Stimulated activated CD8-positive, alpha-beta memory T cell treated with anti-CD3 and anti-CD28 coated beads, Interleukin-2, amount 100 ng/mL, for 48 hours (primary cell): ENCODE data around the gene ANTXRL.
"Not testable (repeated sequence)": the region's sequence is repeated elsewhere in the genome, so short reads cannot be mapped to it uniquely, and the experiment has no call there.

ENCODE experiments used
- DNase-seq, 2 donors: peaks; one replicate each; pipeline ENCODE4 v3.0.0-alpha.2; 2020; ENCODE audit warnings: low read depth in 2 of 2

The ANTXRL gene

GRCh38 chr10:46254467-46254866, 32.3 kb upstream of the ANTXRL start:
- DNase-seq = no peak

GRCh38 chr10:46255210-46255609, 31.6 kb upstream of the ANTXRL start:
- not testable (repeated sequence) for DNase-seq

GRCh38 chr10:46255801-46256747, 30.7 kb upstream of the ANTXRL start:
- DNase-seq = peak; percentile 32 to 49

- DNase-seq = no peak
These were observed 29.7 kb upstream of the ANTXRL start for GRCh38 chr10:46257099-46257498.

GRCh38 chr10:46262906-46263560, 23.8 kb upstream of the ANTXRL start:
- DNase-seq = not testable (repeated sequence)

- DNase-seq = no peak
These were observed 22.9 kb upstream of the ANTXRL start for GRCh38 chr10:46263831-46264268.

GRCh38 chr10:46264336-46264735, 22.5 kb upstream of the ANTXRL start:
- no peak for DNase-seq

GRCh38 chr10:46264737-46265368, 21.9 kb upstream of the ANTXRL start:
- DNase-seq = no peak

GRCh38 chr10:46265566-46266305, 21.1 kb upstream of the ANTXRL start:
- not testable (repeated sequence) for DNase-seq

GRCh38 chr10:46266306-46266985, 20.4 kb upstream of the ANTXRL start:
- no peak for DNase-seq

GRCh38 chr10:46267132-46267985, 19.4 kb upstream of the ANTXRL start:
- DNase-seq = no peak

- DNase-seq = peak; percentile 20 to 42
These were observed 18.5 kb upstream of the ANTXRL start for GRCh38 chr10:46268076-46268881.

GRCh38 chr10:46269554-46270053, 17.2 kb upstream of the ANTXRL start:
- DNase-seq = not testable (repeated sequence)

GRCh38 chr10:46270086-46270811, 16.5 kb upstream of the ANTXRL start:
- DNase-seq = no peak

- not testable (repeated sequence) for DNase-seq
These were observed 15.8 kb upstream of the ANTXRL start for GRCh38 chr10:46270963-46271530.

GRCh38 chr10:46271795-46272499, 14.8 kb upstream of the ANTXRL start:
- not testable (repeated sequence) for DNase-seq

- no peak for DNase-seq
These were observed 13.9 kb upstream of the ANTXRL start for GRCh38 chr10:46272863-46273415.
